HL-60/S4 treated with retinoic acid at 250 ng/mL for 4 days and 3 days (cell line): Measurements from ENCODE around the gene TPX2.

Source experiments
- in situ Hi-C: fragments of 300-500 bp; cut with MboI; formaldehyde crosslinking; loops from 2 replicates; pipeline ENCODE4 v1.7.0; 2022; ENCODE audit warnings: low sequenced_read_pairs

Gene TPX2

DNA sequence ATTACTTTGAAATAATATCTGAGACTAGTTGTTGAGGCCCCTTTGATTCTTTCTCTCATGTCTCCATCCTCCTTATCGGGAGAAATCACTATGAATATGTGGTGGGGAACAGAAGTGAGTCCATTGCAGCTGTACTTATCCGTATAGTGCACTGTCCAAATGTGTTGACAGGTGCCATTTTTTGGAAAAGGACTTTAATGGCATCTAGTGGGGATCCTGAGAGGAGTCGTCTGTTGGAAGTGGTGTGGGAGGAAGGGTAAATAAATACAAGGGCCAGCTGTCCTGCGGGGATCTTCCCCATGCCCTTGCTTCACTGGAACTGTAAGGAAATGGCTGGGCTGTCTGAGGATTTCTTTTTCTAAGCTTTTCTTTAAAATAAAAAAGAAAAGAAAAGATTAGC, 19.4 kb downstream of the TPX2 start:
- in situ Hi-C loops, result no loop called here

- in situ Hi-C loops, result no loop called here
Observed at GRCh38 chr20:31758991-31759390, 19.9 kb downstream of the TPX2 start.

DNA sequence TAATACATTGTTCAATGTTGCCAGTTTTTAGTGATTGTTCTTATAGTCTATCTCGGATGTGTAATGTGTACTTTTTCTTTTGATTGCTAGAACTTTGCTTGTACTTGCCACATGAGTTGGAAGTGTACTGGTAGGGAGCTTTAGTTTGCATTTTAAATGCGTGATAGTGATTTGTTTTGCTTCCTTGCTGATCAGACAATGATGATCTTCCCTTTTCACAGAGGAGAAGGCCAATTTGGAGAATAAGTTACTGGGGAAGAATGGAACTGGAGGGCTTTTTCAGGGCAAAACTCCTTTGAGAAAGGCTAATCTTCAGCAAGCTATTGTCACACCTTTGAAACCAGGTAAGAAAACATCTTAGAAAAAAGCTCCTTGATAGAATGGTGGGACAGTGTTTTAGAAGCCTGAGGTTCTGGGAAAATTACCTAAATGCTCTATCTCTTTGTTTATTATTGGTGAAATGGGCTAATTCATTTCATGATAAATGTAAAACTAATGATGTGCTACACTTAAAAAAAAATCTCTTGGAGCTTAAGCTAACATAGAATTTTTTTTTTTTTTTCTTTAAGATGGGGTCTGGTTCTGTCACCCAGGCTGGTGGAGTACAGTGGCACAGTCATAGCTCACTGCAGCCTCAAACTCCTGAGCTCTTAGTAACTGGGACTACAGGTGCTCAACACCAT, 20.9 kb downstream of the TPX2 start:
- in situ Hi-C loops, result no loop called here

DNA sequence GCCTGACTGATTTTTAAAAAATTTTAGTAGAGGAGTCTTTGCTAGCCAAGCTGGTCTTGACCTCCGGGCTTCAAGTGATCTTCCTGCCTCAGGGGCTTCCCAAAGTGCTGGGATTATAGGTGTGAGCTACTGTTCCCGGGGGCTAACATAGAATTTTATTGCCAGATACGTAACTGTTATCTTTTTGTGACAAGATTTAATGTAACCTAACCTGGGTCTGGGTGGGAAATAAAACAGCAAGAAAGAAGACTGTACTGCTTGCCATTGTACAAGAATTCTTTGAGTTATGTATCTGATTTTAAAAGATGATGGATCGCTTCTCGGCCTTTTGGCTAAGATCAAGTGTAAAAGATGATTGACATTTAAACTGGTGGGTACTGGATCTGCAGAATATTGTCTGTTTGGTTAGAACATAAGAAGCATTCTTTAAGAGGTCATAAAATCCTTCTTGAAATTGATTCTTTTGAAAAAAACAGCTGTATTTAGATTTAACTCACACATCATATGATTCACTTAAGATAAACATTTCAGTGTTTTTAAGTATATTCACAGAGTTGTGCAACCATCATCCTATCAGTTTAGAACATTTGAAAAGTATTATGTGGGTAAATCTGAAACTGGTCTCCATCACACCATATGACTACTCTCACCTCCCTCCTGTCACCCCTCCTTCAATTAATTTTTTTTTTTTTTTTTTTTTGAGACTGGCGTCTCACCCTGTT, 21.6 kb downstream of the TPX2 start:
- in situ Hi-C loops, result no loop called here

GRCh38 chr20:31764641-31765305, 25.7 kb downstream of the TPX2 start:
- in situ Hi-C loops, result no loop called here

GRCh38 chr20:31767805-31768204, 28.7 kb downstream of the TPX2 start:
- in situ Hi-C loops, result no loop called here

GRCh38 chr20:31769681-31770080, 30.6 kb downstream of the TPX2 start:
- in situ Hi-C loops, result no loop called here

- in situ Hi-C loops, result no loop called here
Observed at GRCh38 chr20:31770243-31770642, 31.2 kb downstream of the TPX2 start.

- in situ Hi-C loops, result no loop called here
Observed at GRCh38 chr20:31774408-31774807, 35.3 kb downstream of the TPX2 start.

GRCh38 chr20:31780839-31781238, 41.7 kb downstream of the TPX2 start:
- in situ Hi-C loops, result no loop called here

GRCh38 chr20:31781945-31782344, 42.9 kb downstream of the TPX2 start:
- in situ Hi-C loops, result no loop called here

- in situ Hi-C loops, result no loop called here
Observed at GRCh38 chr20:31784354-31785044, 45.4 kb downstream of the TPX2 start.

DNA sequence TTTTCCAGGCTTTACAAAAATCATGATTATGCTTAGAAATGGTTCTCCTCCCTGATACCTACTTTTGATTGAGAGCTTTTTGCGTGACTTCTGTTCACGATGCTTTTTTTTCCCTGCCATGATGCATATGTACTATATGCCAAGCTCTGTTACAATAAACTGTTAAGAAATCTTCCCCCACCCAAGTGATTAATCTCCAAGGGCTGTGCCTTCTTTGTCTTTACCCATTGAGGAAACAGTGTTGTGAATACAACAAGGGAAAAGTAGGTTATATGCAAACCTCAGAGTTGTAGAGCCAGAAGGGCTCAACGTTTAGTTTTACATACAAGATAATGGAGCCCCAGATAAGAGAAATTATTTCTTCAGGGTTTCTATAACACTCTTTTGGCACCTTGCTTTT, 46.0 kb downstream of the TPX2 start:
- in situ Hi-C loops, result no loop called here

DNA sequence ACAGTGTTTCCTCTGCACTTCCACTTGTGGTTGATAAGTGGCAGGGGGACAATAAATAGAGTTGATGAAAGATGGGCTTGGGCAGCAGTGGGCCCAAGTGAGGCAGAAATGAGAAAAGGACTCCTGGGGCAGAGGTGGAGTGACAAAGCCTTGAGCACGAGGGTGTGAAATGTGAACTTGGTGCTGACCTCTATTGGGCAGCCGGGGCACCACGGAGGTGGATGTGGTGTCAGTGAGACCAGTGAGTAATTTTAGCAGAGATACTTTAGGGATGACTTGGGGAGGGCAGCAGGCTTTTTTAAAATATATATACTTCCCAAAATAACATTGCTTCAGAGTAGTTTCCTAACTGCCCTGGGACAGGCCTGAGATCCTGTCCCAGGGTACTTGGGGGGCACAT, 49.5 kb downstream of the TPX2 start:
- in situ Hi-C loops, result no loop called here

DNA sequence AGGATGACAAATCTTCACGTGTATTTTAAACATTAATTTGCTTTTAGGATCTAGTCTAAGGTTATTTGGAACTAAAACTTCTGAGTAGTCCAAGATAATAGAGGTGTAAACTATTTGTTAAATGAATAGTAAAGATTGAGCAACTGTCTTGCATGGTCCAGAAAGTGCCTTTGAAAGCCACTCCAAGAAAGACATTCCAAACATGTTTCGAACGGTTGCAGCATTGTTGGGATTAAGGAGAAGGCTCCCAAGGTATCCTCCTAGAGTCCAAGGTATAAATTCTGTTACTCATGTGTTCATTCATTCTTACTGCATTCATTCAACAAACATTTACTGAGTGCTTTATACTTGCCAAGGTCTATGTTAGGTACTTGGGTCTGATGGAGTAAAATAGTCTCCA, 51.3 kb downstream of the TPX2 start:
- in situ Hi-C loops, result no loop called here

DNA sequence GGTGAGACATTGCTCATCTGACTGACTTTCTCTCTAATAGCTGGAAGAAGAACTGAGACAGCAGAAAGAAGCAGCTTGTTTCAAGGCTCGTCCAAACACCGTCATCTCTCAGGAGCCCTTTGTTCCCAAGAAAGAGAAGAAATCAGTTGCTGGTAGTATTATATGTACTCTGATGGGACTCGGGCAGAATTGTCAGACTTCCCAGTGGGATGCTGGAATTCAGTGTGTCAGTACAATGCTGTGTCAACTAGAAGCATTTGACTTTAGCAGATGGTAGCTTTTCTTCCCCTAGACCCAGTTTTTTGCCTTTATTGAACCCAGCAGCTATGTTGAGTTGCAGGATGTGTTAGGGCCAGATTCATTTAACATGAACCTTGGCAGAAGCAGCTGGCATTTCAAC, 58.3 kb downstream of the TPX2 start:
- in situ Hi-C loops, result no loop called here

- in situ Hi-C loops, result no loop called here
Observed at GRCh38 chr20:31801508-31801907, 62.4 kb downstream of the TPX2 start.

DNA sequence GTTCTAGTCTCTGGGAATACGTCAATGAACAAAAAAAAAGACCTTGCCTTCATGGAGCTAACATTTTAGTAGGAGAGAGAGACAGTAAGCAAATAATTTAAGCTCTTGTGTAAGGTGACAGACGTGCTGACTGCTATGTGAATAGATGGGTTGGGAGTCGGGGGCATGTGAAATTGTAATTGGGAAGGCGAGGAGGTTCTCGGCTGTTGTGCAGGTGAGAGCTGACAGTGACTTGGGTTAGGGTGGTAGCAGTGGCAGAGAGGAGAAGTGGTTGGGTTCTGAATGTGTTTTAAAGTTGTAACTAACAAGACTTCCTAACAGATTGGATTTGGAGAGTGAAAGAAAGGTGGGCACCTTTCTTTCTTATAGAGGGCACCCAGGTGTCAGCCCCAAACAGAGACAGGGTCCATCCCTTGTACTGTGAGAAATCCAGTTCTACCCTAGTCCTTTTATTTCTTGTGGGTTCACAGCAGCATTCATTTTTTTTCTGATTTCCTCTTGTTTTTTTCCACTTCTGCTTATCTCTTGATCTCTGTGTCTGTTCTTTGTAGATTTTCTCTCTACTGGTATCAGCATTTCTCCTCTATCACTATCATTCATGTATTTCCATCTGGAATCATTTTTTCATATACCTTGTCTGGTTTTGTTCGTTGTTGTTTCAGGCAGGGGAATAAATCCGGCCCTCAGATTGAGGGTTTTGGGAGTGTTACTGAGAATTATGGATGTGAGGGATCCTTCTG, 64.6 kb downstream of the TPX2 start:
- in situ Hi-C loops, result no loop called here

- in situ Hi-C loops, result no loop called here
Observed at GRCh38 chr20:31806564-31807355, 67.7 kb downstream of the TPX2 start.

DNA sequence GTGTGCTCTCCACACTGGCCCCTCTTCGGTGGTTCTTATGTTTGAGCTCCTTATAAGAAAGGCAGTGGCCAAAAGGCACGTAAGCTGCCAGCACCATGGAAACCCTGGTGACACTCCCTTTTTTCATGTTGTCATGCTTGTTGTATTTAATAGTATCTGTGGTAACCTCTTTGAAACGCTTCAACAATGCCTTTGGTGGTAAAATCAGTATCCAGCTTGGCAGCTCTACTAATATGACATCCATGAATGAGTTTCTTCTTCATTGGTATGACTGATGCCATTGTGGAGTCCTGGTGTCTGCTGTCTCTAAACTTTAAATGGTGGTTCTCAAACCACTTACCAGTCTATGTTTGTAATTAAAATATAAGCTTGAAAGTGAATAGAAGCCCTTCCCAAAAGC, 69.4 kb downstream of the TPX2 start:
- in situ Hi-C loops, result no loop called here
